VCaP (cell line): ENCODE measurements around the gene TPM4.
A peak's percentile ranks its signal among the peaks of the same experiment; 100 is the strongest.

Source experiments
- H3K27ac ChIP-seq: fragments of 450-650 bp; 2 replicates; pipeline ENCODE4 v1.5.1; 2017
- TF ChIP-seq, protein P1 (sequence below): fragments of 450-650 bp; conservative IDR thresholded peaks from 2 replicates; pipeline ENCODE4 v1.5.1; 2017; ENCODE audit warnings: mild to moderate bottlenecking, moderate library complexity

Gene TPM4

DNA sequence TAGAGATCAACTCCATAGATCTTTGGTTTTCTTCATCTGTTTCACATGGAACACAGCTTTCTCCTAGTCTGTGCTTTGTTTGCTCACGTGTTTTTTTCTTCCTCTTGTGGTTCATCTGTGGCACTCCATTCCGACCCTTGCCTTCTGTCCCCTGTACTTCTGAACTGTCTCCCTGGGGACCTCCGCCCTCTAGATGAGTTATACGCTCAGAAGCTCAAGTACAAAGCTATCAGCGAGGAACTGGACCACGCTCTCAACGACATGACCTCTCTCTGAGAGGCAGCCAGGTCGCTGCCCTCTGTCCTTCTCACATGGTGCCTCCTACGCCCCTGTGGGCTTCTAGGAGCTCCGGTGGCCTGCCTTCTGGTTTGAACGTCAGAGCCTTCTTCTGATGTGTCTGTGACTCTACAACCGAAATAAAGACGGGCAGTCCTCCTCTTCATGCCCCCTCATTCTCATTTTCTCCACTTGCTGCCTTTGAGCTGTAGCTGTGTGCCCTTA lies 18.8 kb downstream of the TPM4 start:
- H3K27ac ChIP-seq = peak overlapping the region; percentile 99
- TF ChIP-seq, protein P1, sequence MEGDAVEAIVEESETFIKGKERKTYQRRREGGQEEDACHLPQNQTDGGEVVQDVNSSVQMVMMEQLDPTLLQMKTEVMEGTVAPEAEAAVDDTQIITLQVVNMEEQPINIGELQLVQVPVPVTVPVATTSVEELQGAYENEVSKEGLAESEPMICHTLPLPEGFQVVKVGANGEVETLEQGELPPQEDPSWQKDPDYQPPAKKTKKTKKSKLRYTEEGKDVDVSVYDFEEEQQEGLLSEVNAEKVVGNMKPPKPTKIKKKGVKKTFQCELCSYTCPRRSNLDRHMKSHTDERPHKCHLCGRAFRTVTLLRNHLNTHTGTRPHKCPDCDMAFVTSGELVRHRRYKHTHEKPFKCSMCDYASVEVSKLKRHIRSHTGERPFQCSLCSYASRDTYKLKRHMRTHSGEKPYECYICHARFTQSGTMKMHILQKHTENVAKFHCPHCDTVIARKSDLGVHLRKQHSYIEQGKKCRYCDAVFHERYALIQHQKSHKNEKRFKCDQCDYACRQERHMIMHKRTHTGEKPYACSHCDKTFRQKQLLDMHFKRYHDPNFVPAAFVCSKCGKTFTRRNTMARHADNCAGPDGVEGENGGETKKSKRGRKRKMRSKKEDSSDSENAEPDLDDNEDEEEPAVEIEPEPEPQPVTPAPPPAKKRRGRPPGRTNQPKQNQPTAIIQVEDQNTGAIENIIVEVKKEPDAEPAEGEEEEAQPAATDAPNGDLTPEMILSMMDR = no peak

DNA sequence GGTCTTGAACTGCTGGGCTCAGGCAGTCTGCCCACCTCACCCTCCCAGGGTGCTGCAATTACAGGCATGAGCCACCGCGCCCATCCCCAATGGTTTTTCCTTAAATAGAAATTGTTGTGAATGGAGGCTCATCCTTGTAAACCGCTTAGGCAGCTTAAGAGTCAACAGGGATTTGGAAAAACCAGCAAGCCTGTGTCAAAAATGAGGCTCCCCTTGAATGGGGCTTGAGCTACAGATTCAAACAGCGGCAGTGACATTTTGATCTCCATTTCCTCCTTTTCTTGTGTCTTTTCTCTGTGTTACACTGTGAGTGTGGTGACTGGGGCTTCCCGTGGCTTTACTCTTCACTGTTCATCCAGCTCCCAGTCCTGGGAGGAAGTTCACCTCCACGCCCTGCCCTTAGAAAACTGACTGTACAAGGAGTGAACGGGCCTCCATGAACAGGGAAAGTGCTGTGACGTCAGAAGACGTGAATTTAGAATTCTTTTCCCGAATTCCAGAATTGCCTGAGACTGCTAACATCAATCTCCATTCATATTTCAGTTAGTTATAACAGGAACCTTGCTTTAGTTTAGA lies 20.1 kb downstream of the TPM4 start:
- TF ChIP-seq, protein P1 = no peak
- peak overlapping the region; percentile 99 for H3K27ac ChIP-seq

DNA sequence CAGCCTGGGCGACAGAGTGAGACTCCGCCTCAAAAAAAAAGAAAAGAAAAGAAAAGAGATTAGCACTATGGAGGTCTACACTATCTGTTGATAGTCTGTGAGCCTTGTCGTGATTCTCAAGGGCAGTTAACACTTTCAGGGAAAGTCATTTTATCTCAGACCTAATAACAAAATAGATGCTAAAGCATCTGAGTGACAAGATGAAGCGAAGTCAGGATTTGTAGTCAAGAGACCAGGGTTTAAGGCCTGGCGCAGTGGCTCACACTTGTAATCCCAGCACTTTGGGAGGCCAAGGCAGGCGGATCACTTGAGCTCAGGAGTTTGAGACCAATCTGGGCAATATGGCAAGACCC lies 22.1 kb downstream of the TPM4 start:
- TF ChIP-seq, protein P1 = no peak
- peak overlapping the region; percentile 99 for H3K27ac ChIP-seq

DNA sequence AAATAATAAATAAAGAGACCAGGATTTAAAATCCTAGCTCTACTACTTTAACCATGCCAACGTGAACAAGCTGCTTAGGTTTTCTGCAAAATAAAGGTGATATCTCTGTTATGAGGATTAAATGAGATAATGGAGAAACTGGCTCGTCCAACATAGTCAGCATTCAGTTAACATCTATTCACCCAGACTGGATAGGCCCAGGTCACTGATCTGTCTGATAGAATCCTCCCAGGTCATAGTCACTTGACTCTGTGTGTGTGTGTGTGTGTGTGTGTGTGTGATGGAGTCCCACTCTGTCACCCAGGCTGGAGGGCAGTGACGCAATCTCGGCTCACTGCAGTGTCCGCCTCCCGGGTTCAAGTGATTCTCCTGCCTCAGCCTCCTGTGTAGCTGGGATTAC lies 22.5 kb downstream of the TPM4 start:
- H3K27ac ChIP-seq = peak overlapping the region; percentile 99

DNA sequence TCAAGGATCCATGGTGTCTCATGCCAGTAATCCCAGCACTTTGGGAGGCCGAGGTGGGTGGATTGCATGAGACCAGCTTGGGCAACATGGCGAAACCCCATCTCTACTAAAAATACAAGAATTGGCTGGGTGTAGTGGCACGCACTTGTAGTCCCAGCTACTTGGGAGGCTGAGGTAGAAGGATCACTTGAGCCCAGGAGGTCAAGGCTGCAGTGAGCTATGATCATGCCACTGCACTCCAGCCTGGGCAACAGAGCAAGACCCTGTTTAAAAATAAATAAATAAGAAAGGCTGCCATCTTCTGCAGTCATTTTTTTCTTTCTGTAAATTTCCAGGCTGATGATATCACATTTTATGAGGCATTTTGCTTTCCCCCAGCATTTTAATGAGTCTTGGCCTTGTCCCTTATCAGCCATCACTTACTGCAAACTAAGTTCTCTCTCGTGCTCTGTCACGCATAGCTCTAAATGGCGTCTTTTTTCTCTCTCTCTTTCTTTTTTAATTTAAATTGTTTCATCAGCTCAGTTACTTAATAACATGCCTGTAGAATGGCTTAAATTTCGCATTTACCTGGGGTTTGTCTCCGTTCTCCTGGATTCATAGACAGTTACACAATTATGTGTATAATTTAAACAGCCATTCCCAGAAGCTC lies 23.1 kb downstream of the TPM4 start:
- H3K27ac ChIP-seq = peak overlapping the region; percentile 99

More for the DNA sequence above, 22.5 kb downstream of the TPM4 start:
- TF ChIP-seq, protein P1 = no peak

DNA sequence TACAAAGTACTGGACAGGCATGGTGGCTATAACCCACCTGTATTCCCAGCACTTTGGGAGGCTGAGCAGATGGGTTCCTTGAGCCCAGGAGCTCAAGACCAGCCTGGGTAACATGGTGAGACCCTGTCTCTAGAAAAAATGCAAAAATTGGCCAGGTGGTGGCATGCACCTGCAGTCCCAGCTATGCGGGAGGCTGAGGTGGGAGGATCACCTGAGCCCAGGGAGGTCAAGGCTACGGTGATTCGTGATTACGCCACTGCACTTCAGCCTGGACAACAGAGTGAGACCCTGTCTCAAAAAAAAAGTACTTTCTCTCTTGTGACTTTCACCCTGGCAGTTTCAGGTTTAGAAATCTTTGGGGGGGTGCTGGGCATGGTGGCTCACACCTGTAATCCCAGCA lies 24.2 kb downstream of the TPM4 start:
- H3K27ac ChIP-seq = peak overlapping the region; percentile 99
- TF ChIP-seq, protein P1 = no peak

DNA sequence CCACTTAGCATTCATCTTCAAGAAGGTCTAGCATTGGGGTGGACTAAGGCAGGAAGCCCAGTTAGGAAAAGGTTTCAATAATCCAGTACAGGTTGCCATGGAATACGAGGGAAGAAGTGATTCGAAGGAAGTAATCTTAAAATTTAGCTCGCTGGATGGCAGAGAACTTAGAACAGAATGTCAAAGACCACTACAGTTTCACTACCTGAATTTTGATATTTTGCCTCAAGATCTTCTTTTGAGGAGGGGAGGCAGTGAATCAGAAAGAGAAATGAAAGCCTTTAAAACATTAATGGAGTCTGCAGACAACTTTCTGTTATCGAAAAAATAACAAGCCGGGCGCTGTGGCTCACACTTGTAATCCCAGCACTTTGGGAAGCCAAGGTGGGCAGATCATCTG lies 28.4 kb downstream of the TPM4 start:
- H3K27ac ChIP-seq = no peak overlapping the region
- TF ChIP-seq, protein P1 = no peak

DNA sequence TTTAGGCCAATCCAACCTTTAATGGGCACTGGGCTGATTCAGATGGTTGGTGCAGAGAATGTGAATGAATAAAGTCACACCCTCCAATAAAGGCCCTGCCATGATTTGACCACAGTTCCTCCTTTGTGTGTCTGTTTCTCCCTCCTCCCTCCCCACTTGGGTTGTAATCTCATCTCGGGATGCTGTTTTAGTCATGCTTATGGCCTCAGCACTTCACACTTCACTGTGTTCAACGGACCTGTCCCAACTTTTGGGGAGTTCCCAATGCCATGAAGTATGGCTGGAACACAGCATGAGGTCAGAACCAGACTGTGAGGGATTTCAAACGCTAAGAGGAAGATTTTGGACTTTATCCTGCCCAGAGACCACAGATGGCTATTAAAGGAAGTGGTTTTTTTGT lies 29.8 kb downstream of the TPM4 start:
- H3K27ac ChIP-seq = peak overlapping the region; percentile 24; the same call in 1 of the 2 replicates
- TF ChIP-seq, protein P1 = no peak
